HuH-7.5 (cell line): ENCODE measurements around the gene PPP6R1.

Experiments used
- DNase-seq: peaks from one replicate; pipeline ENCODE4 v3.0.0; 2011; ENCODE audit warnings: low spot score

Gene PPP6R1

GRCh38 chr19:55181740-55182139 is 77.1 kb downstream of the PPP6R1 start:
- no peak for DNase-seq
